WTC11 (cell line): ENCODE data around the gene DNAH17. TPM values are rescaled to one million over a fixed set of nuclear protein-coding genes. Genes with fewer than 3 reads are reported as not detected.

Source experiments
- ATAC-seq: fragments of 200-7000 bp; cut with Tn5 transposase; 2 replicates; pipeline ENCODE4 v1.10.0; 2021; ENCODE audit warnings: mild to moderate bottlenecking, moderate library complexity
- CTCF ChIA-PET: fragments of 300-600 bp; sonication (Branson Sonifier 250); formaldehyde crosslinking; loops from one replicate; lab custom pipeline; 2021; ENCODE audit warnings: antibody characterized with exemption; lab: Charles Lee
- POLR2A ChIA-PET: fragments of 350-600 bp; sonication (Branson Sonifier 250); formaldehyde crosslinking; loops from one replicate; lab custom pipeline; 2021; ENCODE audit warnings: antibody characterized with exemption; lab: Charles Lee
- DNase-seq: peaks from one replicate; pipeline ENCODE4 v3.0.0; 2021; ENCODE audit warnings: low spot score
- H3K27ac Mint-ChIP-seq: 2 replicates; pipeline ENCODE4 v1.8.0; 2021; ENCODE audit warnings: mixed read lengths
- H3K27me3 Mint-ChIP-seq: 2 replicates; pipeline ENCODE4 v1.8.0; 2021; ENCODE audit warnings: low read depth, mild to moderate bottlenecking, moderate library complexity, mixed read lengths
- H3K36me3 Mint-ChIP-seq: 2 replicates; pipeline ENCODE4 v1.8.0; 2021; ENCODE audit warnings: mixed read lengths
- H3K4me1 Mint-ChIP-seq: 2 replicates; pipeline ENCODE4 v1.8.0; 2022; ENCODE audit warnings: mixed read lengths
- H3K4me3 Mint-ChIP-seq: 2 replicates; pipeline ENCODE4 v1.8.0; 2021; ENCODE audit warnings: mild to moderate bottlenecking, moderate library complexity, mixed read lengths
- H3K9me3 Mint-ChIP-seq: 2 replicates; pipeline ENCODE4 v1.8.0; 2021; ENCODE audit warnings: mixed read lengths
- CBFB ChIP-seq: sonication (generic); formaldehyde crosslinking; IDR thresholded peaks from 2 replicates; pipeline ENCODE4 v1.8.1; 2022; ENCODE audit warnings: mild to moderate bottlenecking, low read depth, missing genetic modification reagents
- EMX1 ChIP-seq: fragments of 250-450 bp; sonication (Bioruptor Pico); IDR thresholded peaks from 2 replicates; pipeline ENCODE4 v1.8.0; 2021; ENCODE audit warnings: mild to moderate bottlenecking
- FOXJ3 ChIP-seq: sonication (generic); formaldehyde crosslinking; IDR thresholded peaks from 2 replicates; pipeline ENCODE4 v1.9.0; 2021; ENCODE audit warnings: missing genetic modification reagents, mild to moderate bottlenecking, borderline replicate concordance
- GABPB1 ChIP-seq: sonication (generic); formaldehyde crosslinking; IDR thresholded peaks from 2 replicates; pipeline ENCODE4 v1.8.1; 2023; ENCODE audit warnings: mild to moderate bottlenecking, missing genetic modification reagents
- GTF2I ChIP-seq: fragments of 250-450 bp; sonication (Bioruptor Pico); conservative IDR thresholded peaks from 2 replicates; pipeline ENCODE4 v1.4.0; 2021; ENCODE audit warnings: mild to moderate bottlenecking
- HMGA2 ChIP-seq: fragments of 250-450 bp; sonication (Bioruptor Pico); IDR thresholded peaks from 2 replicates; pipeline ENCODE4 v1.4.0; 2021; ENCODE audit warnings: mild to moderate bottlenecking, moderate library complexity
- JAZF1 ChIP-seq: fragments of 250-450 bp; sonication (Bioruptor Pico); IDR thresholded peaks from 2 replicates; pipeline ENCODE4 v1.9.0; 2021; ENCODE audit warnings: moderate library complexity, mild to moderate bottlenecking, inconsistent platforms
- NR1H2 ChIP-seq: sonication (generic); formaldehyde crosslinking; IDR thresholded peaks from 2 replicates; pipeline ENCODE4 v1.9.0; 2021; ENCODE audit warnings: mild to moderate bottlenecking, moderate library complexity, missing genetic modification reagents
- SMAD3 ChIP-seq: sonication (generic); formaldehyde crosslinking; IDR thresholded peaks from 2 replicates; pipeline ENCODE4 v1.8.0; 2022; ENCODE audit warnings: missing genetic modification reagents, mild to moderate bottlenecking, borderline replicate concordance
- TCF7 ChIP-seq: sonication (generic); formaldehyde crosslinking; IDR thresholded peaks from 2 replicates; pipeline ENCODE4 v1.8.0; 2022; ENCODE audit warnings: mild to moderate bottlenecking, low read depth, missing genetic modification reagents, moderate library complexity
- TEAD1 ChIP-seq: sonication (generic); formaldehyde crosslinking; IDR thresholded peaks from 2 replicates; pipeline ENCODE4 v1.8.0; 2022; ENCODE audit warnings: mild to moderate bottlenecking, missing genetic modification reagents
- ZBTB21 ChIP-seq: sonication (generic); formaldehyde crosslinking; IDR thresholded peaks from 2 replicates; pipeline ENCODE4 v1.8.1; 2023; ENCODE audit warnings: mild to moderate bottlenecking, missing genetic modification reagents, borderline replicate concordance
- ZNF423 ChIP-seq: fragments of 250-450 bp; sonication (Bioruptor Pico); IDR thresholded peaks from 2 replicates; pipeline ENCODE4 v2.1.2; 2022; ENCODE audit warnings: mild to moderate bottlenecking, moderate library complexity
- total RNA-seq: library from RNA; stranded (reverse); gene quantifications from 3 replicates; pipeline ENCODE4 v1.2.3, GENCODE V29; 2021
- TF ChIP-seq, protein P1 (sequence below): sonication (generic); formaldehyde crosslinking; IDR thresholded peaks from 2 replicates; pipeline ENCODE4 v1.8.1; 2023; ENCODE audit warnings: mild to moderate bottlenecking, missing genetic modification reagents, moderate library complexity
- TF ChIP-seq, protein P2 (sequence below): sonication (generic); formaldehyde crosslinking; IDR thresholded peaks from 2 replicates; pipeline ENCODE4 v1.8.1; 2023; ENCODE audit warnings: mild to moderate bottlenecking, moderate library complexity, missing genetic modification reagents
- TF ChIP-seq, protein P3 (sequence below): fragments of 250-450 bp; sonication (Bioruptor Pico); conservative IDR thresholded peaks from 2 replicates; pipeline ENCODE4 v1.9.0; 2021; ENCODE audit warnings: mild to moderate bottlenecking
- TF ChIP-seq, protein P4 (sequence below): sonication (generic); formaldehyde crosslinking; IDR thresholded peaks from 2 replicates; pipeline ENCODE4 v1.8.0; 2022; ENCODE audit warnings: mild to moderate bottlenecking, missing genetic modification reagents
- TF ChIP-seq, protein P5 (sequence below): fragments of 250-450 bp; sonication (Bioruptor Pico); IDR thresholded peaks from 2 replicates; pipeline ENCODE4 v1.9.0; 2021; ENCODE audit warnings: moderate library complexity, mild to moderate bottlenecking, inconsistent platforms, borderline replicate concordance
- TF ChIP-seq, protein P6 (sequence below): sonication (generic); formaldehyde crosslinking; IDR thresholded peaks from 2 replicates; pipeline ENCODE4 v1.8.0; 2023; ENCODE audit warnings: missing genetic modification reagents, mild to moderate bottlenecking, borderline replicate concordance
- TF ChIP-seq, protein P7 (sequence below): sonication (generic); formaldehyde crosslinking; IDR thresholded peaks from 2 replicates; pipeline ENCODE4 v1.8.1; 2023; ENCODE audit warnings: mild to moderate bottlenecking, missing genetic modification reagents, moderate library complexity

DNAH17 gene
- total RNA-seq, 1 experiment from 2014 or later, result 0.87 TPM

DNA sequence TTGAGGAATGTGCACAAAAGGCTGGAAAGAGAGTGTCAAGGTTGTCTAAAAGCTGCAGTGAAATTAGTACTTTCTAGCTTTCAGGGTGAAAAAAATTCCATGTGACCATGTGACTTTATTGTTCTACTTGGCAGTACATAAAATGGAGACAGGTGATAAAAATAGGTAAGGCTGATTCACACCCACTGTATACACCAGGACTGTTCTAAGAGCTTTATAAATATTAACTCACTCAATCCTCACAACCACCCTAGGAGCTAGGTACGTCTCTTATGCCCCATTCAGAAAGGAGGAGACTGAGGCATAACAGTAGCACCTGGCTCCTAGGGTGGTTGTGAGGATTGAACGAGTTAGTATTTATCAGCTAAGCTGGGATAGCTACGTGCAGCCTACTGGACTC is 28.2 kb upstream of the DNAH17 start:
- Mint-ChIP-seq H3K27me3 (peaks cover 24% of the 10 kb centered on the region), H3K9me3 (peaks cover 7% of the 10 kb centered on the region), H3K27ac (no peak overlapping the region), H3K36me3 (peaks cover 4% of the 10 kb centered on the region; the same call in 1 of the 2 replicates), H3K4me1 (peaks cover 6% of the 10 kb centered on the region; the same call in 1 of the 2 replicates), H3K4me3 (no peak overlapping the region)
- no peak for TF ChIP-seq FOXJ3 (CRISPR knock-in tag)
- TF ChIP-seq CBFB (CRISPR knock-in tag), result no peak
- no peak for TF ChIP-seq ZNF423 (CRISPR knock-in tag)
- TF ChIP-seq JAZF1 (CRISPR knock-in tag), result no peak
- no peak for TF ChIP-seq SMAD3 (CRISPR knock-in tag)
- TF ChIP-seq, protein P1, sequence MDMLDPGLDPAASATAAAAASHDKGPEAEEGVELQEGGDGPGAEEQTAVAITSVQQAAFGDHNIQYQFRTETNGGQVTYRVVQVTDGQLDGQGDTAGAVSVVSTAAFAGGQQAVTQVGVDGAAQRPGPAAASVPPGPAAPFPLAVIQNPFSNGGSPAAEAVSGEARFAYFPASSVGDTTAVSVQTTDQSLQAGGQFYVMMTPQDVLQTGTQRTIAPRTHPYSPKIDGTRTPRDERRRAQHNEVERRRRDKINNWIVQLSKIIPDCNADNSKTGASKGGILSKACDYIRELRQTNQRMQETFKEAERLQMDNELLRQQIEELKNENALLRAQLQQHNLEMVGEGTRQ (CRISPR knock-in tag), result no peak
- no peak for TF ChIP-seq TCF7 (CRISPR knock-in tag)
- TF ChIP-seq, protein P2, sequence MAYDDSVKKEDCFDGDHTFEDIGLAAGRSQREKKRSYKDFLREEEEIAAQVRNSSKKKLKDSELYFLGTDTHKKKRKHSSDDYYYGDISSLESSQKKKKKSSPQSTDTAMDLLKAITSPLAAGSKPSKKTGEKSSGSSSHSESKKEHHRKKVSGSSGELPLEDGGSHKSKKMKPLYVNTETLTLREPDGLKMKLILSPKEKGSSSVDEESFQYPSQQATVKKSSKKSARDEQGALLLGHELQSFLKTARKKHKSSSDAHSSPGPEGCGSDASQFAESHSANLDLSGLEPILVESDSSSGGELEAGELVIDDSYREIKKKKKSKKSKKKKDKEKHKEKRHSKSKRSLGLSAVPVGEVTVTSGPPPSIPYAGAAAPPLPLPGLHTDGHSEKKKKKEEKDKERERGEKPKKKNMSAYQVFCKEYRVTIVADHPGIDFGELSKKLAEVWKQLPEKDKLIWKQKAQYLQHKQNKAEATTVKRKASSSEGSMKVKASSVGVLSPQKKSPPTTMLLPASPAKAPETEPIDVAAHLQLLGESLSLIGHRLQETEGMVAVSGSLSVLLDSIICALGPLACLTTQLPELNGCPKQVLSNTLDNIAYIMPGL, result no peak
- POLR2A ChIA-PET, result no interaction called here
- ATAC-seq (no peak), DNase-seq (no peak)
- CTCF ChIA-PET, result interaction anchor here (1.1 to 4.0 kb wide), 2 partner anchors 9 to 107 kb away, joined by 3 to 36 read pairs; no protein-coding TSS in a partner anchor

DNA sequence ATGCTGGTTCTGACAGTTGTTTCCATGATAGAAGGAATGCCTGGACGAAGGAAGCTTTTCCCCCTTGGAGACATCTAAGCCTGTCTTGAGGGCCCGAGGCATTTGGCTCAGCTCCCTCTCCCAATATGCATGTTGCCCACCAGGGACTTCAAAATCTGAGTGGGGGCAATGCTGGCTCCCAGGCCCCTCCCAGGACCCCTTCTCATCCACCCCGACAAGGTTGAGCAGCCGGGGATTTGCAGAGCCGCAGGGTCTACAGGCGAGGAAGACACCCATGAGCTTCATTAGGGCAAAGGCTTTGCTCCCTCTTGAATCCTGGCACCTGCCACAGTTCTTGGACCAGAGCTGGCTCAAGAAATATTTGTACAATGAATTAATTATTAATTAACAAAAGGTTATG is 25.1 kb upstream of the DNAH17 start:
- DNase-seq (no peak), ATAC-seq (no peak)
- ChIA-PET POLR2A (no interaction called here), CTCF (interaction anchor here (0.6 to 1.1 kb wide), 3 partner anchors 105 to 271 kb away, joined by 3 to 6 read pairs (median 3); no protein-coding TSS in a partner anchor)
- no peaks in the 10 kb centered on the region for H3K27me3 Mint-ChIP-seq
- H3K36me3 Mint-ChIP-seq, result no peaks in the 10 kb centered on the region
- no peaks in the 10 kb centered on the region for H3K9me3 Mint-ChIP-seq
- peaks cover 11% of the 10 kb centered on the region for H3K4me1 Mint-ChIP-seq
- H3K4me3 Mint-ChIP-seq, result no peak overlapping the region
- H3K27ac Mint-ChIP-seq, result no peak overlapping the region
- TF ChIP-seq, protein P3, sequence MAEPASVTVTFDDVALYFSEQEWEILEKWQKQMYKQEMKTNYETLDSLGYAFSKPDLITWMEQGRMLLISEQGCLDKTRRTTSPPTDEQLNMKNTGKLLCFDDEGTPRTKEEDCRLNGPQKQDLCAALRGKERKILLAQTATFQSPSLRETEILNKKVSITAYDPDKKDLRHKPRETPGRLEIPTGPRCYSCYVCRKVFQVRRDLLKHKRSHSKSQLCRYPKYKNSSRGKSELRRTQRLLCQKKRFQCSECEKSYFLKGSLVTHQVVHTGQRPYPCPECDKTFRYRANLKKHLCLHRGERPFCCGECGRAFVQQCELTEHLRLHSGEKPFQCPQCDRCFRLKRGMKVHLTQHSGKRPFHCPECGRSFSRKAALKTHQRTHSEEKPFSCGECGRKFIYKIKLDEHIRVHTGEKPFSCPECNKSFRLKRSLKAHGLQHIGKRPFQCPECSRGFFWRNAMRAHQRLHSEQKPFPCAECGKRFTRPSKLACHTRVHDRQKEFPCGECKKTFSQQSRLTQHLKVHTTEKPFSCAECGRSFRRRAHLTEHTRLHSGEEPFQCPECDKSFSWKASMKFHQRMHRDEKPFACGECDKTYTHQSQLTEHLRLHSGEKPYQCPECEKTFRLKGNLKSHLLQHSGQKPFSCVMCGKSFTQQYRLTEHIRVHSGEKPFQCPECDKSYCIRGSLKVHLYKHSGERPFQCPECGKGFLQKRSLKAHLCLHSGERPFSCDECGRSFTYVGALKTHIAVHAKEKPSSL (CRISPR knock-in tag), result no peak
- TF ChIP-seq EMX1 (CRISPR knock-in tag), result no peak
- no peak for TF ChIP-seq ZBTB21 (CRISPR knock-in tag)
- TF ChIP-seq GABPB1 (CRISPR knock-in tag), result no peak
- no peak for TF ChIP-seq HMGA2
- TF ChIP-seq, protein P2, result no peak
- TF ChIP-seq NR1H2, result no peak
- TF ChIP-seq, protein P4, sequence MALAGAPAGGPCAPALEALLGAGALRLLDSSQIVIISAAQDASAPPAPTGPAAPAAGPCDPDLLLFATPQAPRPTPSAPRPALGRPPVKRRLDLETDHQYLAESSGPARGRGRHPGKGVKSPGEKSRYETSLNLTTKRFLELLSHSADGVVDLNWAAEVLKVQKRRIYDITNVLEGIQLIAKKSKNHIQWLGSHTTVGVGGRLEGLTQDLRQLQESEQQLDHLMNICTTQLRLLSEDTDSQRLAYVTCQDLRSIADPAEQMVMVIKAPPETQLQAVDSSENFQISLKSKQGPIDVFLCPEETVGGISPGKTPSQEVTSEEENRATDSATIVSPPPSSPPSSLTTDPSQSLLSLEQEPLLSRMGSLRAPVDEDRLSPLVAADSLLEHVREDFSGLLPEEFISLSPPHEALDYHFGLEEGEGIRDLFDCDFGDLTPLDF (CRISPR knock-in tag), result no peak
- no peak for TF ChIP-seq TEAD1 (CRISPR knock-in tag)
- no peak for TF ChIP-seq GTF2I (CRISPR knock-in tag)
- TF ChIP-seq, protein P5, sequence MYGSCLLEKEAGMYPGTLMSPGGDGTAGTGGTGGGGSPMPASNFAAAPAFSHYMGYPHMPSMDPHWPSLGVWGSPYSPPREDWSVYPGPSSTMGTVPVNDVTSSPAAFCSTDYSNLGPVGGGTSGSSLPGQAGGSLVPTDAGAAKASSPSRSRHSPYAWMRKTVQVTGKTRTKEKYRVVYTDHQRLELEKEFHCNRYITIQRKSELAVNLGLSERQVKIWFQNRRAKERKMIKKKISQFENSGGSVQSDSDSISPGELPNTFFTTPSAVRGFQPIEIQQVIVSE (CRISPR knock-in tag), result no peak
- TF ChIP-seq, protein P6, sequence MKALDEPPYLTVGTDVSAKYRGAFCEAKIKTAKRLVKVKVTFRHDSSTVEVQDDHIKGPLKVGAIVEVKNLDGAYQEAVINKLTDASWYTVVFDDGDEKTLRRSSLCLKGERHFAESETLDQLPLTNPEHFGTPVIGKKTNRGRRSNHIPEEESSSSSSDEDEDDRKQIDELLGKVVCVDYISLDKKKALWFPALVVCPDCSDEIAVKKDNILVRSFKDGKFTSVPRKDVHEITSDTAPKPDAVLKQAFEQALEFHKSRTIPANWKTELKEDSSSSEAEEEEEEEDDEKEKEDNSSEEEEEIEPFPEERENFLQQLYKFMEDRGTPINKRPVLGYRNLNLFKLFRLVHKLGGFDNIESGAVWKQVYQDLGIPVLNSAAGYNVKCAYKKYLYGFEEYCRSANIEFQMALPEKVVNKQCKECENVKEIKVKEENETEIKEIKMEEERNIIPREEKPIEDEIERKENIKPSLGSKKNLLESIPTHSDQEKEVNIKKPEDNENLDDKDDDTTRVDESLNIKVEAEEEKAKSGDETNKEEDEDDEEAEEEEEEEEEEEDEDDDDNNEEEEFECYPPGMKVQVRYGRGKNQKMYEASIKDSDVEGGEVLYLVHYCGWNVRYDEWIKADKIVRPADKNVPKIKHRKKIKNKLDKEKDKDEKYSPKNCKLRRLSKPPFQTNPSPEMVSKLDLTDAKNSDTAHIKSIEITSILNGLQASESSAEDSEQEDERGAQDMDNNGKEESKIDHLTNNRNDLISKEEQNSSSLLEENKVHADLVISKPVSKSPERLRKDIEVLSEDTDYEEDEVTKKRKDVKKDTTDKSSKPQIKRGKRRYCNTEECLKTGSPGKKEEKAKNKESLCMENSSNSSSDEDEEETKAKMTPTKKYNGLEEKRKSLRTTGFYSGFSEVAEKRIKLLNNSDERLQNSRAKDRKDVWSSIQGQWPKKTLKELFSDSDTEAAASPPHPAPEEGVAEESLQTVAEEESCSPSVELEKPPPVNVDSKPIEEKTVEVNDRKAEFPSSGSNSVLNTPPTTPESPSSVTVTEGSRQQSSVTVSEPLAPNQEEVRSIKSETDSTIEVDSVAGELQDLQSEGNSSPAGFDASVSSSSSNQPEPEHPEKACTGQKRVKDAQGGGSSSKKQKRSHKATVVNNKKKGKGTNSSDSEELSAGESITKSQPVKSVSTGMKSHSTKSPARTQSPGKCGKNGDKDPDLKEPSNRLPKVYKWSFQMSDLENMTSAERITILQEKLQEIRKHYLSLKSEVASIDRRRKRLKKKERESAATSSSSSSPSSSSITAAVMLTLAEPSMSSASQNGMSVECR (CRISPR knock-in tag), result no peak
- TF ChIP-seq, protein P7, sequence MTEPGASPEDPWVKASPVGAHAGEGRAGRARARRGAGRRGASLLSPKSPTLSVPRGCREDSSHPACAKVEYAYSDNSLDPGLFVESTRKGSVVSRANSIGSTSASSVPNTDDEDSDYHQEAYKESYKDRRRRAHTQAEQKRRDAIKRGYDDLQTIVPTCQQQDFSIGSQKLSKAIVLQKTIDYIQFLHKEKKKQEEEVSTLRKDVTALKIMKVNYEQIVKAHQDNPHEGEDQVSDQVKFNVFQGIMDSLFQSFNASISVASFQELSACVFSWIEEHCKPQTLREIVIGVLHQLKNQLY (CRISPR knock-in tag), result no peak
- TF ChIP-seq, all 79 proteins: peak for 0
